Measurements from ENCODE around the gene ARL16. TPM values are rescaled to one million over a fixed set of nuclear protein-coding genes. Genes with fewer than 3 reads are reported as not detected.

The ARL16 gene
- 16.5 and 43.3 TPM in 2 replicates for total RNA-seq

GRCh38 chr17:81683584-81684441, at the start of gene ARL16, which contains the start of gene HGS:
TSS of gene ARL16 (minus strand) at chr17:81683797. CDS start at chr17:81683753, 44 bp downstream.
TSS of gene HGS (plus strand) at chr17:81684011. CDS start at chr17:81684067, 56 bp downstream.
- DNase-seq (ENCODE audit: low read depth, low spot score) = peak; percentile 96

GRCh38 chr17:81727324-81728031, 43.9 kb upstream of the ARL16 start:
- no peak for DNase-seq (ENCODE audit: low read depth, low spot score)

GRCh38 chr17:81726004-81726403, 42.4 kb upstream of the ARL16 start:
- DNase-seq (ENCODE audit: low read depth, low spot score) = no peak

- DNase-seq (ENCODE audit: low read depth, low spot score) = no peak
These were observed 41.8 kb upstream of the ARL16 start for GRCh38 chr17:81725439-81725838.

- no peak for DNase-seq (ENCODE audit: low read depth, low spot score)
These were observed 40.1 kb upstream of the ARL16 start for GRCh38 chr17:81723651-81724209.

GRCh38 chr17:81722184-81723120, 38.9 kb upstream of the ARL16 start:
- no peak for DNase-seq (ENCODE audit: low read depth, low spot score)

GRCh38 chr17:81720267-81721071, 36.9 kb upstream of the ARL16 start:
- DNase-seq (ENCODE audit: low read depth, low spot score) = no peak

- no peak for DNase-seq (ENCODE audit: low read depth, low spot score)
These were observed 36.0 kb upstream of the ARL16 start for GRCh38 chr17:81719410-81720266.

- no peak for DNase-seq (ENCODE audit: low read depth, low spot score)
These were observed 34.1 kb upstream of the ARL16 start for GRCh38 chr17:81717766-81718089.

- no peak for DNase-seq (ENCODE audit: low read depth, low spot score)
These were observed 33.6 kb upstream of the ARL16 start for GRCh38 chr17:81717049-81717765.

- DNase-seq (ENCODE audit: low read depth, low spot score) = no peak
These were observed 33.0 kb upstream of the ARL16 start for GRCh38 chr17:81716674-81716996.

- no peak for DNase-seq (ENCODE audit: low read depth, low spot score)
These were observed 32.5 kb upstream of the ARL16 start for GRCh38 chr17:81715872-81716673.

- DNase-seq (ENCODE audit: low read depth, low spot score) = no peak
These were observed 31.7 kb upstream of the ARL16 start for GRCh38 chr17:81715107-81715871.

GRCh38 chr17:81714412-81715106, 31.0 kb upstream of the ARL16 start:
- no peak for DNase-seq (ENCODE audit: low read depth, low spot score)

GRCh38 chr17:81713556-81714411, 30.2 kb upstream of the ARL16 start:
- no peak for DNase-seq (ENCODE audit: low read depth, low spot score)
